HepG2 (cell line): ENCODE data around the gene MTA2. TPM values are rescaled to one million over a fixed set of nuclear protein-coding genes. Genes with fewer than 3 reads are reported as not detected.

Experiments used
- AGO2 ChIP-seq: fragments of 200-400 bp; formaldehyde crosslinking; optimal IDR thresholded peaks from 2 replicates; pipeline ENCODE3; 2017; ENCODE audit warnings: mild to moderate bottlenecking, low read depth, low read length, moderate library complexity
- CENPT ChIP-seq: sonication (generic); formaldehyde crosslinking; IDR thresholded peaks from 2 replicates; pipeline ENCODE4 v1.8.0; 2022; ENCODE audit warnings: low read depth, mild to moderate bottlenecking, moderate library complexity, missing genetic modification reagents
- FOXP1 ChIP-seq, 2 experiments: fragments of 450-650 bp in 1 of 2; IDR thresholded peaks; 2 replicates each; pipeline ENCODE4 v1.6.1; 2017 to 2018; ENCODE audit warnings: antibody characterized with exemption in 1 of 2
- KLF6 ChIP-seq: IDR thresholded peaks from 2 replicates; pipeline ENCODE4 v1.8.0; 2016; ENCODE audit warnings: missing biosample characterization, missing genetic modification reagents
- NFE2L2 ChIP-seq: fragments of 150-350 bp; IDR thresholded peaks from 2 replicates; pipeline ENCODE4 v1.6.1; 2014; ENCODE audit warnings: low read length
- NRL ChIP-seq: sonication (generic); formaldehyde crosslinking; IDR thresholded peaks from 2 replicates; pipeline ENCODE4 v1.5.0; 2020; ENCODE audit warnings: missing genetic modification reagents, mild to moderate bottlenecking, moderate library complexity, borderline replicate concordance
- RCOR2 ChIP-seq: IDR thresholded peaks from 2 replicates; pipeline ENCODE4 v1.6.1; 2016; ENCODE audit warnings: missing biosample characterization, missing genetic modification reagents
- RXRA ChIP-seq: sonication (generic); formaldehyde crosslinking; IDR thresholded peaks from 2 replicates; pipeline ENCODE4 v1.5.1; 2020; ENCODE audit warnings: missing genetic modification reagents
- ZBTB3 ChIP-seq: sonication (generic); formaldehyde crosslinking; IDR thresholded peaks from 2 replicates; pipeline ENCODE4 v1.4.0; 2020; ENCODE audit warnings: low read depth, mild to moderate bottlenecking, moderate library complexity, missing genetic modification reagents, borderline replicate concordance
- ZFY ChIP-seq: sonication (generic); formaldehyde crosslinking; IDR thresholded peaks from 2 replicates; pipeline ENCODE4 v1.4.0; 2020; ENCODE audit warnings: missing genetic modification reagents
- ZNF446 ChIP-seq: sonication (generic); formaldehyde crosslinking; IDR thresholded peaks from 2 replicates; pipeline ENCODE4 v1.5.0; 2020; ENCODE audit warnings: mild to moderate bottlenecking, missing genetic modification reagents
- ZNF484 ChIP-seq: sonication (generic); formaldehyde crosslinking; IDR thresholded peaks from 2 replicates; pipeline ENCODE4 v1.5.1; 2020; ENCODE audit warnings: mild to moderate bottlenecking, low read depth, missing genetic modification reagents, borderline replicate concordance
- ZNF713 ChIP-seq: sonication (generic); formaldehyde crosslinking; IDR thresholded peaks from 2 replicates; pipeline ENCODE4 v1.4.0; 2020; ENCODE audit warnings: mild to moderate bottlenecking, missing genetic modification reagents
- polyA plus RNA-seq, 8 experiments: library from polyadenylated mRNA; depleted of rRNA in 3 of 8; stranded (reverse) in 7 of 8; unstranded in 1 of 8; fragments of >200 nt; fragmentation: Illumina TruSeq in 4 of 8; extraction: Trizol in 4 of 8; gene quantifications; 2 replicates each; pipeline versions ENCODE4 v1.2.1 to v1.2.3, GENCODE V29; 2011 to 2016; ENCODE audit warnings: low read depth in 4 of 8, missing spikeins in 1 of 8, mixed read lengths in 1 of 8; ENCODE audit not compliant: insufficient read depth in 1 of 8
- total RNA-seq, 5 experiments: library from RNA; depleted of rRNA; stranded (reverse); fragments of >200 nt; fragmentation: Illumina TruSeq; extraction: Trizol; gene quantifications; 2 replicates each; pipeline ENCODE4 v1.2.3, GENCODE V29; 2016; ENCODE audit warnings: low read depth in 1 of 5
- TF ChIP-seq, protein P1 (sequence below): IDR thresholded peaks from 2 replicates; pipeline ENCODE4 v1.6.1; 2016; ENCODE audit warnings: missing compliant biosample characterization, missing genetic modification reagents, borderline replicate concordance
- TF ChIP-seq, protein P2 (sequence below): sonication (generic); formaldehyde crosslinking; IDR thresholded peaks from 2 replicates; pipeline ENCODE4 v1.5.0; 2020; ENCODE audit warnings: mild to moderate bottlenecking, missing genetic modification reagents
- TF ChIP-seq, protein P3 (sequence below): sonication (generic); formaldehyde crosslinking; IDR thresholded peaks from 2 replicates; pipeline ENCODE4 v1.8.0; 2022; ENCODE audit warnings: mild to moderate bottlenecking, missing genetic modification reagents
- TF ChIP-seq, protein P4 (sequence below): IDR thresholded peaks from 2 replicates; pipeline ENCODE4 v1.6.1; 2012; ENCODE audit warnings: inconsistent platforms
- TF ChIP-seq, protein P5 (sequence below), 2 experiments: sonication (generic) in 1 of 2; formaldehyde crosslinking in 1 of 2; IDR thresholded peaks; 2 replicates each; pipeline versions ENCODE4 v1.5.1 to v1.6.1; 2011 to 2020; ENCODE audit warnings: borderline replicate concordance in 1 of 2, low read depth in 1 of 2, low read length in 1 of 2, mild to moderate bottlenecking in 1 of 2, missing genetic modification reagents in 1 of 2, moderate library complexity in 1 of 2
- TF ChIP-seq, protein P6 (sequence below): sonication (generic); formaldehyde crosslinking; IDR thresholded peaks from 2 replicates; pipeline ENCODE4 v1.4.0; 2020; ENCODE audit warnings: mild to moderate bottlenecking, missing genetic modification reagents

Gene MTA2
- total and polyA plus RNA-seq, 2 of the 13 experiments (the other 11 are each of a cell fraction or from before 2014, with no cell fraction given) = 14.0 to 70.0 TPM

DNA sequence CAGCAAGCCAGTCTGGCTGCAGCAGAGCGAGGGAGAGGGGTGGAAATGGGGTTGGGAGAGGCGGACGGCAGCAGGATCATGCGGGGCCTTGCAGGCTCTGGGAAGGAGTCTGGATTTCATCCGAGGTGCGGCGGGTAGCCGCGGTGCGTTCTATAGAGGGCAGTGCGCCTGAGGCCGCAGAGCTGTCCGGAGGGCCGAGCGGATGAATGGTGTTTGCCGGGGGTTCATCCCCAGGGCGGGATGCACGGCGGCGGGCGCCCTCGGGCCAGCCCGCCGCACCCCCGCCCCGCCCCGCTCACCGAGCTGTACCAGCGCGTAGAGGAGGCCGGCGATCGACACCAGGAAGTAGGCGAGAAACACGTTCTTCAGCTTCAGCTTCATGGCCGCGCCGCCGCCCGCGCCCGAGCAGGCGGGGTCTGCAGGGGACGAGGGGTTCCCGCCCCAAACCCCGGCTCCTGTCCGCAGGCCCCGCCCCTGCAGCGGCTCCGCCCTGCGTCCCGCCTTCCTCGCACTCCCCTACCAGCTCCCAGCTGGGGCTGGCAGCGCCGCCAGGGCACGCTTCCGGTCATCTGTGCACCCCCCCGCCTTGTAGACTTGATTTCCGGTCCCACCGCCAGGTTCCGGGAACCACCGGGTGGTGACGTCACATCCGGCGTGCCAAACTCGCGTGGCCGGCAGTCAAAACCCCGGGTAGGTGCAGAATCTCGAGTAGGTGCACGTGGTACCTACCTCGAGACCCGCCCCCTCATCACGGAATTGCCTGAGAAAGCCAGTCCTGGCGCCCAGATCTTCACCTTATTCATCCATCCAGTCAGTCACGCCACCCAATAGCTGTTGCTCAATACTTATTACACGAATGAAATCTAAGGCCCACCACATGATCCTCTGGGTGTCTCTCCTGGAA, 20.2 kb upstream of the MTA2 start, which contains the start of gene B3GAT3 (continued):
- 0 out of 2 replicates have a peak, but pooled peaks have one; percentile 22 for TF ChIP-seq ZNF446 (CRISPR knock-in tag)
- TF ChIP-seq, protein P1, sequence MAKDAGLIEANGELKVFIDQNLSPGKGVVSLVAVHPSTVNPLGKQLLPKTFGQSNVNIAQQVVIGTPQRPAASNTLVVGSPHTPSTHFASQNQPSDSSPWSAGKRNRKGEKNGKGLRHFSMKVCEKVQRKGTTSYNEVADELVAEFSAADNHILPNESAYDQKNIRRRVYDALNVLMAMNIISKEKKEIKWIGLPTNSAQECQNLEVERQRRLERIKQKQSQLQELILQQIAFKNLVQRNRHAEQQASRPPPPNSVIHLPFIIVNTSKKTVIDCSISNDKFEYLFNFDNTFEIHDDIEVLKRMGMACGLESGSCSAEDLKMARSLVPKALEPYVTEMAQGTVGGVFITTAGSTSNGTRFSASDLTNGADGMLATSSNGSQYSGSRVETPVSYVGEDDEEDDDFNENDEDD (CRISPR knock-in tag) = peak; percentile 98
- no peak for TF ChIP-seq FOXP1 (IDR thresholded peaks at IDR 0.05)
- no peak for TF ChIP-seq FOXP1 (CRISPR knock-in tag; IDR thresholded peaks at IDR 0.05)
- TF ChIP-seq RXRA (CRISPR knock-in tag) = peak; percentile 81
- peak; percentile 81 for TF ChIP-seq ZFY
- no peak for TF ChIP-seq ZNF484 (CRISPR knock-in tag)
- TF ChIP-seq, protein P2, sequence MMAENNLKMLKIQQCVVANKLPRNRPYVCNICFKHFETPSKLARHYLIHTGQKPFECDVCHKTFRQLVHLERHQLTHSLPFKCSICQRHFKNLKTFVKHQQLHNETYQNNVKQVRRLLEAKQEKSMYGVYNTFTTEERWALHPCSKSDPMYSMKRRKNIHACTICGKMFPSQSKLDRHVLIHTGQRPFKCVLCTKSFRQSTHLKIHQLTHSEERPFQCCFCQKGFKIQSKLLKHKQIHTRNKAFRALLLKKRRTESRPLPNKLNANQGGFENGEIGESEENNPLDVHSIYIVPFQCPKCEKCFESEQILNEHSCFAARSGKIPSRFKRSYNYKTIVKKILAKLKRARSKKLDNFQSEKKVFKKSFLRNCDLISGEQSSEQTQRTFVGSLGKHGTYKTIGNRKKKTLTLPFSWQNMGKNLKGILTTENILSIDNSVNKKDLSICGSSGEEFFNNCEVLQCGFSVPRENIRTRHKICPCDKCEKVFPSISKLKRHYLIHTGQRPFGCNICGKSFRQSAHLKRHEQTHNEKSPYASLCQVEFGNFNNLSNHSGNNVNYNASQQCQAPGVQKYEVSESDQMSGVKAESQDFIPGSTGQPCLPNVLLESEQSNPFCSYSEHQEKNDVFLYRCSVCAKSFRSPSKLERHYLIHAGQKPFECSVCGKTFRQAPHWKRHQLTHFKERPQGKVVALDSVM (CRISPR knock-in tag) = peak; percentile 9; the same call in 1 of the 2 replicates
- TF ChIP-seq, protein P3, sequence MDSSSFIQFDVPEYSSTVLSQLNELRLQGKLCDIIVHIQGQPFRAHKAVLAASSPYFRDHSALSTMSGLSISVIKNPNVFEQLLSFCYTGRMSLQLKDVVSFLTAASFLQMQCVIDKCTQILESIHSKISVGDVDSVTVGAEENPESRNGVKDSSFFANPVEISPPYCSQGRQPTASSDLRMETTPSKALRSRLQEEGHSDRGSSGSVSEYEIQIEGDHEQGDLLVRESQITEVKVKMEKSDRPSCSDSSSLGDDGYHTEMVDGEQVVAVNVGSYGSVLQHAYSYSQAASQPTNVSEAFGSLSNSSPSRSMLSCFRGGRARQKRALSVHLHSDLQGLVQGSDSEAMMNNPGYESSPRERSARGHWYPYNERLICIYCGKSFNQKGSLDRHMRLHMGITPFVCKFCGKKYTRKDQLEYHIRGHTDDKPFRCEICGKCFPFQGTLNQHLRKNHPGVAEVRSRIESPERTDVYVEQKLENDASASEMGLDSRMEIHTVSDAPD (CRISPR knock-in tag) = no peak
- TF ChIP-seq, protein P4, sequence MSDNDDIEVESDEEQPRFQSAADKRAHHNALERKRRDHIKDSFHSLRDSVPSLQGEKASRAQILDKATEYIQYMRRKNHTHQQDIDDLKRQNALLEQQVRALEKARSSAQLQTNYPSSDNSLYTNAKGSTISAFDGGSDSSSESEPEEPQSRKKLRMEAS = peak; percentile 98
- peak; percentile 98 for TF ChIP-seq AGO2
- peak; percentile 93; the same call in 1 of the 2 replicates for TF ChIP-seq ZBTB3
- no peak for TF ChIP-seq NFE2L2
- peak; percentile 83; the same call in 1 of the 2 replicates for TF ChIP-seq KLF6
- peak; percentile 81 for TF ChIP-seq NRL (CRISPR knock-in tag)
- no peak for TF ChIP-seq CENPT (CRISPR knock-in tag)
- TF ChIP-seq, protein P5, sequence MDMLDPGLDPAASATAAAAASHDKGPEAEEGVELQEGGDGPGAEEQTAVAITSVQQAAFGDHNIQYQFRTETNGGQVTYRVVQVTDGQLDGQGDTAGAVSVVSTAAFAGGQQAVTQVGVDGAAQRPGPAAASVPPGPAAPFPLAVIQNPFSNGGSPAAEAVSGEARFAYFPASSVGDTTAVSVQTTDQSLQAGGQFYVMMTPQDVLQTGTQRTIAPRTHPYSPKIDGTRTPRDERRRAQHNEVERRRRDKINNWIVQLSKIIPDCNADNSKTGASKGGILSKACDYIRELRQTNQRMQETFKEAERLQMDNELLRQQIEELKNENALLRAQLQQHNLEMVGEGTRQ (IDR thresholded peaks at IDR 0.05; ENCODE audit: low read depth, low read length) = peak; percentile 41; the same call in 1 of the 2 replicates
- TF ChIP-seq, protein P5 (CRISPR knock-in tag; IDR thresholded peaks at IDR 0.05; ENCODE audit: borderline replicate concordance) = peak; percentile 67
- TF ChIP-seq, protein P6, sequence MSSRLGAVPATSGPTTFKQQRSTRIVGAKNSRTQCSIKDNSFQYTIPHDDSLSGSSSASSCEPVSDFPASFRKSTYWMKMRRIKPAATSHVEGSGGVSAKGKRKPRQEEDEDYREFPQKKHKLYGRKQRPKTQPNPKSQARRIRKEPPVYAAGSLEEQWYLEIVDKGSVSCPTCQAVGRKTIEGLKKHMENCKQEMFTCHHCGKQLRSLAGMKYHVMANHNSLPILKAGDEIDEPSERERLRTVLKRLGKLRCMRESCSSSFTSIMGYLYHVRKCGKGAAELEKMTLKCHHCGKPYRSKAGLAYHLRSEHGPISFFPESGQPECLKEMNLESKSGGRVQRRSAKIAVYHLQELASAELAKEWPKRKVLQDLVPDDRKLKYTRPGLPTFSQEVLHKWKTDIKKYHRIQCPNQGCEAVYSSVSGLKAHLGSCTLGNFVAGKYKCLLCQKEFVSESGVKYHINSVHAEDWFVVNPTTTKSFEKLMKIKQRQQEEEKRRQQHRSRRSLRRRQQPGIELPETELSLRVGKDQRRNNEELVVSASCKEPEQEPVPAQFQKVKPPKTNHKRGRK (CRISPR knock-in tag) = no peak
- TF ChIP-seq ZNF713 (CRISPR knock-in tag) = no peak
- TF ChIP-seq RCOR2 (CRISPR knock-in tag) = peak; percentile 60; the same call in 1 of the 2 replicates
